Astrocyte (in vitro differentiated cells and primary cell): Measurements from ENCODE around the gene TNN. TPM values are rescaled to one million over a fixed set of nuclear protein-coding genes. Genes with fewer than 3 reads are reported as not detected.
"Not testable (repeated sequence)": the region's sequence is repeated elsewhere in the genome, so short reads cannot be mapped to it uniquely, and the experiment has no call there.

Source experiments
- DNase-seq: peaks from one replicate; pipeline ENCODE4 v3.0.0-alpha.2; 2010; ENCODE audit warnings: low read depth
- FAIRE-seq: peaks from 2 replicates; lab custom pipeline; 2011; peaks lifted over from hg19 to GRCh38; lab: Jason Lieb, UNC
- H2AFZ ChIP-seq: 2 replicates; pipeline ENCODE4 v1.6.0; 2012; ENCODE audit warnings: low read depth, low read length, inconsistent platforms
- H3K27ac ChIP-seq: 2 replicates; pipeline ENCODE4 v1.5.1; 2011; ENCODE audit warnings: low read depth, low read length, inconsistent platforms
- H3K27me3 ChIP-seq: 2 replicates; pipeline ENCODE4 v1.6.0; 2011; ENCODE audit warnings: low read length, inconsistent platforms; ENCODE audit not compliant: insufficient read depth
- H3K36me3 ChIP-seq: 2 replicates; pipeline ENCODE4 v1.5.1; 2011; ENCODE audit warnings: low read length, inconsistent platforms; ENCODE audit not compliant: insufficient read depth
- H3K4me1 ChIP-seq: 2 replicates; pipeline ENCODE4 v1.5.1; 2011; ENCODE audit warnings: low read length, inconsistent platforms; ENCODE audit not compliant: insufficient read depth
- H3K4me2 ChIP-seq: 2 replicates; pipeline ENCODE4 v1.6.0; 2012; ENCODE audit warnings: low read length, inconsistent platforms
- H3K4me3 ChIP-seq: 2 replicates; pipeline ENCODE4 v1.5.1; 2011; ENCODE audit warnings: low read depth, mild to moderate bottlenecking, low read length, inconsistent platforms; ENCODE audit not compliant: insufficient read depth
- H3K79me2 ChIP-seq: 2 replicates; pipeline ENCODE4 v1.6.0; 2012; ENCODE audit warnings: mild to moderate bottlenecking, low read length, inconsistent platforms; ENCODE audit not compliant: insufficient read depth
- H3K9ac ChIP-seq: 2 replicates; pipeline ENCODE4 v1.6.0; 2012; ENCODE audit warnings: mild to moderate bottlenecking, low read length, inconsistent platforms
- H3K9me3 ChIP-seq: 2 replicates; pipeline ENCODE4 v1.5.1; 2012; ENCODE audit warnings: low read depth, mild to moderate bottlenecking, low read length, inconsistent platforms; ENCODE audit not compliant: insufficient read depth
- H4K20me1 ChIP-seq: 2 replicates; pipeline ENCODE4 v1.6.0; 2012; ENCODE audit warnings: low read length, inconsistent platforms; ENCODE audit not compliant: insufficient read depth
- H3K27ac Mint-ChIP-seq: one replicate; pipeline ENCODE4 v1.8.0; 2021; ENCODE audit warnings: mild to moderate bottlenecking, mixed read lengths; ENCODE audit not compliant: unreplicated experiment
- H3K27me3 Mint-ChIP-seq: one replicate; pipeline ENCODE4 v1.8.0; 2021; ENCODE audit warnings: low read depth, mixed read lengths; ENCODE audit not compliant: unreplicated experiment
- H3K36me3 Mint-ChIP-seq: one replicate; pipeline ENCODE4 v1.8.0; 2021; ENCODE audit warnings: low read depth, mixed read lengths; ENCODE audit not compliant: unreplicated experiment
- H3K4me1 Mint-ChIP-seq: one replicate; pipeline ENCODE4 v1.8.0; 2021; ENCODE audit warnings: low read depth, mixed read lengths; ENCODE audit not compliant: unreplicated experiment
- H3K4me3 Mint-ChIP-seq: one replicate; pipeline ENCODE4 v1.8.0; 2021; ENCODE audit warnings: mild to moderate bottlenecking, moderate library complexity, mixed read lengths; ENCODE audit not compliant: unreplicated experiment
- H3K9me3 Mint-ChIP-seq: one replicate; pipeline ENCODE4 v1.8.0; 2021; ENCODE audit warnings: mild to moderate bottlenecking, mixed read lengths; ENCODE audit not compliant: unreplicated experiment
- EZH2 ChIP-seq: IDR thresholded peaks from 2 replicates; pipeline ENCODE4 v1.6.1; 2012; ENCODE audit warnings: mild to moderate bottlenecking, low read length, inconsistent platforms; ENCODE audit not compliant: insufficient read depth
- total RNA-seq: library from RNA; stranded (reverse); gene quantifications from 2 replicates; pipeline ENCODE4 v1.2.1, GENCODE V29; 2021
- TF ChIP-seq, protein P1 (sequence below): IDR thresholded peaks from 2 replicates; pipeline ENCODE4 v1.5.1; 2011; ENCODE audit warnings: low read depth, mild to moderate bottlenecking, inconsistent platforms, low read length, moderate library complexity; ENCODE audit not compliant: insufficient read depth

The TNN gene
- total RNA-seq, 1 donor from 2014 or later: 0.16 TPM

GRCh38 chr1:175106536-175106935 lies 38.9 kb downstream of the TNN start:
- H3K4me1 Mint-ChIP-seq, H4K20me1 ChIP-seq, H3K9me3 ChIP-seq, H3K4me1 ChIP-seq, H3K79me2 ChIP-seq, H3K9ac ChIP-seq, H3K27me3 Mint-ChIP-seq, H3K27ac ChIP-seq, H3K9me3 Mint-ChIP-seq, H3K4me3 ChIP-seq, DNase-seq, H3K27ac Mint-ChIP-seq, H3K27me3 ChIP-seq, H3K36me3 Mint-ChIP-seq, H3K36me3 ChIP-seq, FAIRE-seq, H3K4me3 Mint-ChIP-seq, H2AFZ ChIP-seq, H3K4me2 ChIP-seq: not testable (repeated sequence)

GRCh38 chr1:175108331-175108820 lies 40.7 kb downstream of the TNN start:
- H3K4me1 Mint-ChIP-seq, H3K36me3 Mint-ChIP-seq, DNase-seq, H3K27me3 ChIP-seq, H3K4me3 ChIP-seq, H3K4me2 ChIP-seq, H3K27ac Mint-ChIP-seq, H3K9ac ChIP-seq, H3K9me3 ChIP-seq, FAIRE-seq, H3K36me3 ChIP-seq, H2AFZ ChIP-seq, H3K27me3 Mint-ChIP-seq, H3K4me1 ChIP-seq, H4K20me1 ChIP-seq, H3K79me2 ChIP-seq, H3K27ac ChIP-seq, H3K4me3 Mint-ChIP-seq: not testable (repeated sequence)
- H3K9me3 Mint-ChIP-seq: peaks cover 11% of the 10 kb centered on the region

DNA sequence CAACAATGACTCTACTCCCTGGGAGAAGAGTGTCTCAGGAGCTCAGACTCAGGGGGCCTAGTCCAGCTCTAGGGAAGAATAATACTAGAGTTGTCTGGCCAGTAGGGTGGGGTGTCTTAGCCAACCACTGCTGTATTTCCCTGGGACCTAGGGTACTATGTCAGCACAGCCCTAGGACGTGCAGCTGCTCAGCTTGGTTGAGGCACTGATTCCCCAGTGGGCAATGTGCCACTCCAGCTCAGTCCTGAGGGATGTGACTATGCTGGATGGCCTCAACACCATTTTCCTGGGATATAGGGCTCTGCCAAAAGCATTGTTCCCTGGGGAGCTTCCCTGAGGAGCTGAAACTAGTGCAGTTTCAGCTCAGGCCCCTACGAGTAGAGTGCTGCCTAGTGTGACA lies 47.4 kb downstream of the TNN start:
- TF ChIP-seq EZH2: no peak
- TF ChIP-seq, protein P1, sequence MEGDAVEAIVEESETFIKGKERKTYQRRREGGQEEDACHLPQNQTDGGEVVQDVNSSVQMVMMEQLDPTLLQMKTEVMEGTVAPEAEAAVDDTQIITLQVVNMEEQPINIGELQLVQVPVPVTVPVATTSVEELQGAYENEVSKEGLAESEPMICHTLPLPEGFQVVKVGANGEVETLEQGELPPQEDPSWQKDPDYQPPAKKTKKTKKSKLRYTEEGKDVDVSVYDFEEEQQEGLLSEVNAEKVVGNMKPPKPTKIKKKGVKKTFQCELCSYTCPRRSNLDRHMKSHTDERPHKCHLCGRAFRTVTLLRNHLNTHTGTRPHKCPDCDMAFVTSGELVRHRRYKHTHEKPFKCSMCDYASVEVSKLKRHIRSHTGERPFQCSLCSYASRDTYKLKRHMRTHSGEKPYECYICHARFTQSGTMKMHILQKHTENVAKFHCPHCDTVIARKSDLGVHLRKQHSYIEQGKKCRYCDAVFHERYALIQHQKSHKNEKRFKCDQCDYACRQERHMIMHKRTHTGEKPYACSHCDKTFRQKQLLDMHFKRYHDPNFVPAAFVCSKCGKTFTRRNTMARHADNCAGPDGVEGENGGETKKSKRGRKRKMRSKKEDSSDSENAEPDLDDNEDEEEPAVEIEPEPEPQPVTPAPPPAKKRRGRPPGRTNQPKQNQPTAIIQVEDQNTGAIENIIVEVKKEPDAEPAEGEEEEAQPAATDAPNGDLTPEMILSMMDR: no peak
- no peaks in the 10 kb centered on the region for H3K79me2 ChIP-seq
- no peak for DNase-seq

More for the DNA sequence above, 47.4 kb downstream of the TNN start:
- H3K27ac Mint-ChIP-seq: no peak overlapping the region
- Histone ChIP-seq H2AFZ (no peak overlapping the region), H3K4me1 (no peaks in the 10 kb centered on the region), H4K20me1 (no peaks in the 10 kb centered on the region), H3K9ac (no peak overlapping the region), H3K4me3 (no peak overlapping the region), H3K27me3 (peaks cover 2% of the 10 kb centered on the region), H3K36me3 (no peaks in the 10 kb centered on the region), H3K9me3 (no peaks in the 10 kb centered on the region), H3K4me2 (no peak overlapping the region), H3K27ac (no peak overlapping the region)
- H3K27me3 Mint-ChIP-seq: peaks cover 2% of the 10 kb centered on the region
- no peaks in the 10 kb centered on the region for H3K36me3 Mint-ChIP-seq
- FAIRE-seq: no peak
- H3K4me3 Mint-ChIP-seq: no peak overlapping the region
- H3K9me3 Mint-ChIP-seq: peaks cover 4% of the 10 kb centered on the region
- H3K4me1 Mint-ChIP-seq: no peaks in the 10 kb centered on the region
